MCF 10A (cell line): ENCODE measurements around the gene MTMR1. TPM values are rescaled to one million over a fixed set of nuclear protein-coding genes. Genes with fewer than 3 reads are reported as not detected.

Source experiments
- BruUV-seq: library from RNA; stranded (reverse); fragments of 400-500 nt; replicated peaks from 2 replicates; lab custom pipeline; 2021; lab: Mats Ljungman, UMichigan
- CTCF ChIA-PET: fragments of 300-600 bp; sonication (Branson Sonifier 250); formaldehyde crosslinking; extraction: SDS; loops from one replicate; lab custom pipeline; 2021; ENCODE audit warnings: antibody characterized with exemption, inconsistent platforms; lab: Yijun Ruan, JAX
- POLR2A ChIA-PET: fragments of 300-600, 350-650 bp; sonication (Branson Sonifier 250); formaldehyde crosslinking; extraction: SDS; loops from one replicate; lab custom pipeline; 2020; ENCODE audit warnings: antibody characterized with exemption, inconsistent platforms; lab: Yijun Ruan, JAX
- DNase-seq: peaks from one replicate; pipeline ENCODE4 v3.0.0-alpha.2; 2018; ENCODE audit not compliant: unreplicated experiment
- H3K27ac Mint-ChIP-seq: one replicate; pipeline ENCODE4 v1.8.0; 2022; ENCODE audit warnings: mild to moderate bottlenecking, low read depth, mixed read lengths; ENCODE audit not compliant: unreplicated experiment
- H3K27me3 Mint-ChIP-seq: one replicate; pipeline ENCODE4 v1.8.0; 2022; ENCODE audit warnings: mixed read lengths; ENCODE audit not compliant: insufficient read depth, unreplicated experiment
- H3K36me3 Mint-ChIP-seq: one replicate; pipeline ENCODE4 v1.8.0; 2022; ENCODE audit warnings: mild to moderate bottlenecking, moderate library complexity, mixed read lengths; ENCODE audit not compliant: insufficient read depth, unreplicated experiment
- H3K4me1 Mint-ChIP-seq: one replicate; pipeline ENCODE4 v1.8.0; 2022; ENCODE audit warnings: mixed read lengths; ENCODE audit not compliant: insufficient read depth, unreplicated experiment
- H3K4me3 Mint-ChIP-seq: one replicate; pipeline ENCODE4 v1.8.0; 2022; ENCODE audit warnings: mild to moderate bottlenecking, moderate library complexity, mixed read lengths; ENCODE audit not compliant: unreplicated experiment
- H3K9me3 Mint-ChIP-seq: one replicate; pipeline ENCODE4 v1.8.0; 2022; ENCODE audit warnings: mixed read lengths; ENCODE audit not compliant: unreplicated experiment
- intact Hi-C: fragments of 100-400 bp; cut with micrococcal nuclease; formaldehyde crosslinking; loops from 2 replicates; pipeline ENCODE4 v1.14.1; 2022
- total RNA-seq: library from RNA; stranded (reverse); gene quantifications from 2 replicates; pipeline ENCODE4 v1.2.3, GENCODE V29; 2022
- TF ChIP-seq, protein P1 (sequence below): fragments of 200-600 bp; IDR thresholded peaks from one replicate; pipeline ENCODE4 v1.8.0; 2022; ENCODE audit warnings: antibody characterized with exemption, mild to moderate bottlenecking; ENCODE audit not compliant: unreplicated experiment

The MTMR1 gene
- total RNA-seq, 1 experiment from 2014 or later = 24.7 TPM

- Mint-ChIP-seq H3K36me3 (peaks cover 13% of the 10 kb centered on the region), H3K27ac (peak overlapping the region; percentile 69), H3K4me1 (peaks cover 6% of the 10 kb centered on the region), H3K9me3 (peaks cover 8% of the 10 kb centered on the region), H3K4me3 (no peak overlapping the region), H3K27me3 (peaks cover 4% of the 10 kb centered on the region)
- CTCF ChIA-PET = interaction anchor here (0.6 to 2.4 kb wide), 5 partner anchors 8 to 750 kb away, joined by 3 to 7 read pairs (median 3); no protein-coding TSS in a partner anchor
- DNase-seq = peak; percentile 94
- POLR2A ChIA-PET = interaction anchor here (0.6 to 1.1 kb wide), 4 partner anchors 9 to 326 kb away, joined by 3 to 5 read pairs (median 4); no protein-coding TSS in a partner anchor
- no TSS peak for BruUV-seq
- TF ChIP-seq, protein P1, sequence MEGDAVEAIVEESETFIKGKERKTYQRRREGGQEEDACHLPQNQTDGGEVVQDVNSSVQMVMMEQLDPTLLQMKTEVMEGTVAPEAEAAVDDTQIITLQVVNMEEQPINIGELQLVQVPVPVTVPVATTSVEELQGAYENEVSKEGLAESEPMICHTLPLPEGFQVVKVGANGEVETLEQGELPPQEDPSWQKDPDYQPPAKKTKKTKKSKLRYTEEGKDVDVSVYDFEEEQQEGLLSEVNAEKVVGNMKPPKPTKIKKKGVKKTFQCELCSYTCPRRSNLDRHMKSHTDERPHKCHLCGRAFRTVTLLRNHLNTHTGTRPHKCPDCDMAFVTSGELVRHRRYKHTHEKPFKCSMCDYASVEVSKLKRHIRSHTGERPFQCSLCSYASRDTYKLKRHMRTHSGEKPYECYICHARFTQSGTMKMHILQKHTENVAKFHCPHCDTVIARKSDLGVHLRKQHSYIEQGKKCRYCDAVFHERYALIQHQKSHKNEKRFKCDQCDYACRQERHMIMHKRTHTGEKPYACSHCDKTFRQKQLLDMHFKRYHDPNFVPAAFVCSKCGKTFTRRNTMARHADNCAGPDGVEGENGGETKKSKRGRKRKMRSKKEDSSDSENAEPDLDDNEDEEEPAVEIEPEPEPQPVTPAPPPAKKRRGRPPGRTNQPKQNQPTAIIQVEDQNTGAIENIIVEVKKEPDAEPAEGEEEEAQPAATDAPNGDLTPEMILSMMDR = no peak
- intact Hi-C loops = no loop called here
These were observed 3.1 kb upstream of the MTMR1 start for GRCh38 chrX:150690126-150690525.

- intact Hi-C loops = no loop called here
- DNase-seq = no peak
- ChIA-PET CTCF (interaction anchor here (1.0 to 3.2 kb wide), 3 partner anchors 9 to 752 kb away, joined by 4 to 11 read pairs (median 7); no protein-coding TSS in a partner anchor), POLR2A (interaction anchor here (0.6 to 2.7 kb wide), 3 partner anchors 8 to 752 kb away, joined by 3 to 12 read pairs (median 3); no protein-coding TSS in a partner anchor)
- H3K9me3 Mint-ChIP-seq = peaks cover 8% of the 10 kb centered on the region
- peak overlapping the region; percentile 50 for H3K4me3 Mint-ChIP-seq
- TF ChIP-seq, protein P1 = no peak
- peaks cover 14% of the 10 kb centered on the region for H3K27me3 Mint-ChIP-seq
- H3K4me1 Mint-ChIP-seq = peaks cover 14% of the 10 kb centered on the region
- BruUV-seq = TSS peak; percentile 51
- peaks cover 16% of the 10 kb centered on the region for H3K36me3 Mint-ChIP-seq
- H3K27ac Mint-ChIP-seq = no peak overlapping the region
These were observed 900 bp upstream of the MTMR1 start for GRCh38 chrX:150692296-150692695.

GRCh38 chrX:150693725-150694574, 754 bp downstream of the MTMR1 start:
- TF ChIP-seq, protein P1 = no peak
- Mint-ChIP-seq H3K36me3 (peaks cover 16% of the 10 kb centered on the region), H3K4me1 (peaks cover 14% of the 10 kb centered on the region), H3K9me3 (no peaks in the 10 kb centered on the region), H3K27ac (peak overlapping the region; percentile 69), H3K27me3 (peaks cover 14% of the 10 kb centered on the region), H3K4me3 (peak overlapping the region; percentile 75)
- DNase-seq = peak; percentile 66
- intact Hi-C loops = no loop called here
- ChIA-PET POLR2A (interaction anchor here (0.5 to 2.7 kb wide), 7 partner anchors 13 to 789 kb away, joined by 3 to 12 read pairs (median 3); no protein-coding TSS in a partner anchor), CTCF (interaction anchor here (0.6 to 3.2 kb wide), 4 partner anchors 10 to 754 kb away, joined by 3 to 11 read pairs (median 4); no protein-coding TSS in a partner anchor)
- TSS peak; percentile 66 for BruUV-seq
